D721Med (cell line): Measurements from ENCODE around the gene ARHGEF17.

Source experiments
- DNase-seq: peaks from one replicate; pipeline ENCODE4 v3.0.0; 2011; ENCODE audit warnings: low spot score; ENCODE audit not compliant: insufficient read length
- FAIRE-seq: peaks from 2 replicates; lab custom pipeline; 2011; peaks lifted over from hg19 to GRCh38; lab: Jason Lieb, UNC
- CTCF ChIP-seq: IDR thresholded peaks from 2 replicates; pipeline ENCODE4 v1.5.1; 2012; ENCODE audit warnings: mild to moderate bottlenecking, control low read depth; ENCODE audit not compliant: insufficient read depth; ENCODE audit errors: missing control alignments

The ARHGEF17 gene

GRCh38 chr11:73321604-73322381, 13.7 kb downstream of the ARHGEF17 start:
- FAIRE-seq (no peak), DNase-seq (no peak)
- no peak for TF ChIP-seq CTCF

DNA sequence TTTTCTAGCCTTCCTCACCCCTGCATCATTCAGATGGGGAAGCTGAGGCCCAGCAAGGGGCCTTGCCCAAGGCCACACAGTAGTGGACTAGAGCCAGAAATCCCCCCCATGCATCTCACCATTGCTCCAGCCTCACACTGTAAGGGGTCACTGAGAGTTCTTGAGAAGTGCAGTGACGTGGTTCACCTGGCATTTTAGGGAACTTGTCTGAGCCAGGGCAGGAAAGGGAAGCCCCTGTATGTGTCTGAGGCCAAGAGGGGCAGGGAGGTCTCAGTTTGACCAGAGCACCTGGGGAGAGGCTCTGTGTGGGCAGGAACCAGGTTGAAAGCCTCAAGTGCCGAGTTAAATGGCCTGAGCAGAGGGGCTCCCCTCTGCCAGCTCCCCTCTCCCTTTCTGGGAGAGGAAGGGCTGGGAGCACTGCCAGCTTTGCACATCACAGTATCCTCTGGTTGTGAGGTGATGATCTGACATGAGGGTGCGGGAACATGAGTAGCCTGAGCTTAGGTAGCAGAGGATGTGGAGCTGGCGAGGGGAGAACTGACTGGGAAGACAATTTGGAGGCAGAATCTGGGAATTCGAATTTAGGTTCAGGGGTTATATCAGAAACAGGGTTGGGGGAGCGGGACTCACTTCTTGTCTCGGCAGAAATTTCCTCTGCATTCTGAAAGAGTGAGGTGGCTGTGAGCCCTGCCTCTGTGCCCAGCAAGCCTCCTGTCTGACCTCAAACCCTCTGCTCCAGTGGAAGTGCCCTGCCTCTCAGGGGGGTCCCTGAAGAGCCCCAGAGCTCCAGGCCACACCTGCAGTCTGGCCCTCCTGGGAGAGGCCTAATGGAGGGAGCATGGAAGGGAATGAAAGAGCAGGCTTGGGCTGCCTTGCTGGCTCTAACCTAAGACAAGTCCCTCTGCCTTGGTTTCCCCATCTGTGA, 14.6 kb downstream of the ARHGEF17 start:
- no peak for FAIRE-seq
- no peak for DNase-seq
- TF ChIP-seq CTCF: no peak

DNA sequence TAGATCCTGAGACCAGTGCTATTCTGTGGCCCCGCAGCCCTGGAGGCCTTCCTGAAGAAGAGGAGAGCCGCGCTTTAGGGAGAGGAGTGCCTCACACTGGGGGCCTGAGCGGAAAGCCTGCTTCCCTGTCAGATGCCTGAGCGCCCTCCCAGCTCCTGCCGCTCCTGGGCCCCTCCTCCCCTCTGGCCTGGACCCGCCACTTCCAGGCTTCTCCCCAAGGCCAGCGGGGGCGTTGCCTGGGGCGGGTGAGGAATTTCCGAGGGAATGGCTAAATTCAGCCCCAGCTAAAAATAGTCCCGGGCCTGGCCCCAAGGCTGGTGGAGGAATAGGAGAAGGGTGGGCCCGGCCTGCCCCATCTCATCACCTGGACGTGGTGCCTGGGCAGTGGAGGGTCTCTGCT, 15.4 kb downstream of the ARHGEF17 start:
- DNase-seq (no peak), FAIRE-seq (no peak)
- TF ChIP-seq CTCF: no peak

DNA sequence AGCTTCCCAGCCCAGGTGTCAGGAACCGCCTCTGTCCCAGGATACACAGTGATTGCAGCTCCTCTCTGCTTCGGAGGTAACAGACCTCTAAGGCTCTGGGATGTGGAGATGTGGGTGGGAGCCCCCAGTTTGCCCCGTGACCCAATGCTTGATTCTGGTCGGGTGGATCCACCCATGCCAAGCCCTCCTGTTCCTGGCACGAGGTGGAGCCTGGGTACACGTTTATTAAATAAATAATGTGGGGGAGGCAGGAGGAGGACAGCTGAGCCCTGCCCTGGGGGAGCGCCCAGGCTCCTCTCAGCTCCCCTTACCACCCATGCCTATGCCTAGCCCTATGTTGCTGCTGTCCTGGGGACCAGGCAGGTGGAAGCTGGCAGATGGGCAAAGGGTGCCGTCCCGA, 16.0 kb downstream of the ARHGEF17 start:
- FAIRE-seq: no peak
- DNase-seq: no peak
- TF ChIP-seq CTCF: no peak

- FAIRE-seq (no peak), DNase-seq (no peak)
- TF ChIP-seq CTCF: no peak
Observed at GRCh38 chr11:73324665-73325035, 16.6 kb downstream of the ARHGEF17 start.

DNA sequence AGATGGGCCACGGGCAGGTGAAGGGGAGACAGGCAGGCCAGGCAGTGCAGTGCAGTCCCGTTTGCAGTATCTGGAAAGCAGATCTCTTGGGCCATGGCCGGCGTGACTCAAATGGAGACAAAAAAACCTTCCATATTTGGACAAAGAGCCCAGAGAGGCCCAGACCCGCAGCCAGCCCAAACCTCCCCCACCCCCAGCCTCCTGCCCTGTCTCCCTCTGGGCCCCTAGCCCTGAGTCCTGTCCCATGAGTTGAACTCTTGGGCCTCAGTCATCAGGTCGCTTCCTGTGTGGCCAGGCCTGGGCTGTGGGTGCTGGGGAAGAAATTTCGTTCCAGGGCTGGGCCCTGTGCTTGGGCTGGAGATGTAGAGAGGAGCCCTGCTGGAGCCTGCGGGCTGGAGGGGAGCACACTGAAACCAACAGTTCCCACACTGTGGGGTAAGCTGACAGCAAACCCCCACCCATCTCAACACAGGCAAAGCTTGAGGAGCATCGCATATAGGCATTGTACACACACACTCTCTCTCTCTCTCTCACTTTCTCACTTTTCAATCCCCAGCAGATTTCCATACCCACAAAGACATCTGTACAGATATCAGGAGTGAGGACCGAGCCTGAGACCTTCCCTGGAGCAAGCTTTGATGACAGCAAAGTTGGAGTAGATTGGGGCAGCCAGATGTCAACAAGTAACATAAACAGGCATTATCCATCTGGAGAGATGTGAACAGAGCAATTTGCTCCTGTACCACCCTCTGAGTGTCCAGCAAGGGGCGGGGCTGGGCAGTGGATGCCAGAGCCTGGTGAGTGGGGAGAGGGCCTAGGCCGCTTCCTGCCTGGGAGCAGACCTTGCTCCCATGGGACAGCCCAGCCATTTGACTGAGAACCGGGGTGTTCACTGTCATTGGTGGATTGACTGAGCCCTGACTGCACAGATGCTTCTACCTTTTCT, 17.2 kb downstream of the ARHGEF17 start:
- TF ChIP-seq CTCF: no peak
- no peak for DNase-seq
- FAIRE-seq: no peak
